ENCODE measurements around the gene FARSA.

GRCh38 chr19:12967907-12968306 is 34.4 kb upstream of the FARSA start:
- TF ChIP-seq CTCF (optimal IDR thresholded peaks at IDR 0.05 in 1 of 3, IDR thresholded peaks at IDR 0.05 in 1 of 3, conservative IDR thresholded peaks at IDR 0.05 in 1 of 3; ENCODE audit: extremely low read depth in 1 of 3, insufficient read depth in 2 of 3, low read length in 3 of 3) (no peak), EZH2 (IDR thresholded peaks at IDR 0.05; ENCODE audit: low read length) (no peak)
